ENCODE data around the gene AHRR.
"Not testable (repeated sequence)": the region's sequence is repeated elsewhere in the genome, so short reads cannot be mapped to it uniquely, and the experiment has no call there.

AHRR gene

GRCh38 chr5:459562-460272, 138.2 kb downstream of the AHRR start:
- no peak for DNase-seq (ENCODE audit: low spot score)

DNA sequence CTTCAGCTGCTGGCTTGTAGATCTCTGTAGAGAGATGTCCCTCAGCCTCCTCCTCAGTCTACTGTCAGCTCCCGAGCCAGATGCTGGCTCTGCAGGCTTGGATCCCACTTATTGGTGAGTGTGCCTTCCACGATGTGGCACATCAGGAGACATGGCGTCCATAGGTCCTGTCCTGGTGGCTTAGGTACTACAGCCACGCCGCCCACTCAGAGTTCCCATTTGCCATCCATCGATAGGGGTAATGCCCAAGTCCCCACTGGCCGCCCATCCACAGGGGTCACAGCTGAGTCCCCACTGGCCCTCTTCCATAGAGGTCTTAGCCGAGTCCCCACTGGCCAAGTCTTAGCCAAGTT, 138.7 kb downstream of the AHRR start:
- DNase-seq (ENCODE audit: low spot score): no peak

DNA sequence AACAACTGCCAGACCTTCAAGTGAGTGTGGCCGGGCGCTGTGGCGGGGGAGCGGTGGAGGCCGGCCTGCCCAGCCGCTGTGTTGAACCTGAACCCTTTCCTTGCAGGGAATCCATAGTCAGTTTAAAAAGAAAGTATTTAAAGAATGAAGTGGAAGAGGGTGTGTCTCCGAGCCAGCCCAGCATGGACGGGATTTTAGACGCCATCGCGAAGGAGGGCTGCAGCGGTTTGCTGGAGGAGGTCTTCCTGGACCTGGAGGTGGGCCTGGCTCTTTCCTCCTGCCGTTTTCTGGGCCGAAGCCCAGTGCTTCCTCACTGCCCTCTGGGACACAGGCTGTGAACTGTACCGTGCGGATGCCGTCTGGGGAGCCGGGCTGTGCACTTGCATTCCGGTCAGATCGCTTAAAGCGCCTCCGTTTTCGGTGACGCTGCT, 140.6 kb downstream of the AHRR start:
- no peak for DNase-seq (ENCODE audit: low spot score)

GRCh38 chr5:463301-463700, 141.8 kb downstream of the AHRR start:
- DNase-seq (ENCODE audit: low spot score): no peak

GRCh38 chr5:463952-464351, 142.4 kb downstream of the AHRR start:
- no peak for DNase-seq (ENCODE audit: low spot score)

- DNase-seq (ENCODE audit: low spot score): no peak
Observed at GRCh38 chr5:464446-464842, 142.9 kb downstream of the AHRR start.

GRCh38 chr5:464843-465590, 143.5 kb downstream of the AHRR start:
- no peak for DNase-seq (ENCODE audit: low spot score)

- DNase-seq (ENCODE audit: low spot score): no peak
Observed at GRCh38 chr5:465591-466403, 144.3 kb downstream of the AHRR start.

GRCh38 chr5:466661-467310, 145.3 kb downstream of the AHRR start:
- no peak for DNase-seq (ENCODE audit: low spot score)

- DNase-seq (ENCODE audit: low spot score): no peak
Observed at GRCh38 chr5:468401-468800, 146.9 kb downstream of the AHRR start.

- DNase-seq (ENCODE audit: low spot score): no peak
Observed at GRCh38 chr5:469752-470483, 148.4 kb downstream of the AHRR start.

DNA sequence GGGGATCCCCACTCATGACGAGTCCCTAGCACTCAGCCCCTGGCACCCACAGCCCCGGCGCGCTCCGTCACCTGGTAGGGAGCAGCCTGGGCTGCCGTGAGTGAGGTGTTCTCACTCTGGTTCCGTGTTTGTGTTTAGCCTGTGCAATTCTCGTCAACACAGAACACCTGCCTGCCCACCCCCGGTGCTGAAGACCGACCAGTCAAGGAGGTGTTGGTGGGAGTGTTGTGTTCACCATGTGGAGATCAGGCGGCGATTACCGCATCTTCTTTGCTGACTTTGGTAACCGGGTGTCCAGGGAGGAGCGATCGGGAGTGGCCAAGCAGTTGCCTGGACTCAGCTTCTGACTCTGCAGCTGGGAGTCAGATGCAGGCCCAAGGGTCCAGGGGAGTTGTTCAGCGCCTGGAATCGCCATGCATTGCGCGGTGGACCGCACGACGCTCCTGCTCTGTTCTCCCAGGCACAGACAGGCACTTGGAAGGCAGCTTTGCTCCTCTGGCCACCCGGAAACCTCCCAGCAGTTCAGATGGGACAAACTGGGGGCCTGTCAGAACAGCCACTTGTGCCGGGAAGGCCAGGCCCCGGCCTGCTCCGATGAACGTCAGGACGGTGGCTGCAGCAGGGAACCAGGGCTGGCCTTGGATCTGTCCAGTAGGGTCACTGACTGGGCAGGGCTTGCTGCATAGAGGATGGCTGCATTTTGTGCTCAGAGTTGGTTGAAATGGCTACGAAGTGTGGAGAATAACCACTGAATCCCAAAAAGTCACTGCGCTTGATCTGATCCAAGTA, 149.6 kb downstream of the AHRR start:
- no peak for DNase-seq (ENCODE audit: low spot score)

DNA sequence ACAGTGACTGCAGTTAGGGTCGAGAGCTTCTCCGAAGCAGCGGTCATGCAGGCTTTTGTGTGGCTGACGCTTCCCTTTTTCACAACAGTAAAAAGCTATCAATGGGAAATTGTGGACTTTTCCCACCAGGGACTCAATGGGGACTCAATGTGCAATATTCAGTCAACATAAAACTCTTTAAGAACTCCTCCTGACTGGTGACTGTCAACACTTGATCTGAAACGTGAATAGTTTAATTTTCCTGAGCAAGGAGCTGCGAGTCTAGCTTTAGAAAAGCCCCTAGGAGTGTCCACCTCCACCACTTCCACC, 150.2 kb downstream of the AHRR start:
- no peak for DNase-seq (ENCODE audit: low spot score)

DNA sequence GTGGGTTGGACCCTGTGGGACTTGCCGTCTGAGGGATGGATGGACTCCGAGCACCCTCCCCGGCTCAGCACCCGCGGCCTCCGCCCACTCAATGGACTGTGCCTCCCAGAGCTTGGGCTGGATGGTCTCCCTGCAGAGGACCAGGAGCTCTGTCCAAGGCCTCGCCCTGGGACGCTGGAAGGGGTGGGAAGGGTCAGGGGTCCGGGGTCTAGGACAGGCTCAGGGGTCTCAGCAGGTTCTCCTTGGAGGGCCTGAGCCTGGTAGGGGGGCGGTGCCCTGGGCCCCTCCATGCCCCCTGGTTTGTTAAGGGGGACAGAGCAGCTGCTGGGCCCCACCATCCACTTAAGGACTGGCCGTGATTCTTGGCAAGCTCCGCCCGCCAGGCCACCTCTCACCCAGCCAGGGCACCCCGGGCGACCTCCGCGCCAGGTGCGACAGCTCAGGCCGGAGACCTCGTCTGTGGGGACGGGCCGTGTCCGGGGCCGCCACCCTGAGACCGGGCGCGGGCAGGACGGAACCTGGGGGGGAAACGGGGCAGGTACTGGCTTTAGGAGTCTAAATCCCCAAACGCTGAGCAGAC, 150.7 kb downstream of the AHRR start:
- DNase-seq (ENCODE audit: low spot score): peak; percentile 12

GRCh38 chr5:472656-473550, 151.4 kb downstream of the AHRR start:
- peak; percentile 89 for DNase-seq (ENCODE audit: low spot score)

DNA sequence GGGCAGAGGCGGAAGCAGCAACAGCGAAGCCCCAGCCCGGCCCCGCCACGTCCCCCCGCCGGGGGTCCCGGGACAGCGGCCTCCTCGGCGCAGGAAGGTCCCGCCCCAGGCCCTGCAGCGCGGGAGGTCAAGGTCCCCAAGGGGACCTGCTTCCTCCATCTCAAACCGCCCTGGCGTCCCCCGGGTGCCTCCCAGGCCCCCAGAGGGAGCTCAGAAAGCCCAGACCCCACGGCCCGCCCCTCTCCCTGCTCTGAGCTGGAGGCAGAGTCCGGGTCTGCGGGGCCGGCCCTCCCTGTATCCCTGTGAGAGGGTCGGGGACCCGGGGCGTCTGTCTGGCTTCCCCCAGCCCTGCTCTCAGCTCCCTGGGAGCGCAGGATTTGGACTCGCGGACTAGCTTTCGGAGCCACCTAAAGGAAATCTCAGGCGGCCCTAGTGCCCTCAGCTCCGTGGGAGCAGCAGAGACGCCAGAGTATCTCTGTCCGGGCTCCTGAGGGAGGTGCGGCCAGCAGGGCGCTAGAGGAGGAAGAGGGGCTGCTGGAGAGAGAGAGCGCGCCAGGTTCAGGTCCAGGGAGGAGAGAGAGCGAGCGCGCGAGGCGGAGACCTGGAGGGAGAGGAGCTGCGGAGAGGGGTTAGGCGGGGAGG, 152.2 kb downstream of the AHRR start:
- no peak for DNase-seq (ENCODE audit: low spot score)

DNA sequence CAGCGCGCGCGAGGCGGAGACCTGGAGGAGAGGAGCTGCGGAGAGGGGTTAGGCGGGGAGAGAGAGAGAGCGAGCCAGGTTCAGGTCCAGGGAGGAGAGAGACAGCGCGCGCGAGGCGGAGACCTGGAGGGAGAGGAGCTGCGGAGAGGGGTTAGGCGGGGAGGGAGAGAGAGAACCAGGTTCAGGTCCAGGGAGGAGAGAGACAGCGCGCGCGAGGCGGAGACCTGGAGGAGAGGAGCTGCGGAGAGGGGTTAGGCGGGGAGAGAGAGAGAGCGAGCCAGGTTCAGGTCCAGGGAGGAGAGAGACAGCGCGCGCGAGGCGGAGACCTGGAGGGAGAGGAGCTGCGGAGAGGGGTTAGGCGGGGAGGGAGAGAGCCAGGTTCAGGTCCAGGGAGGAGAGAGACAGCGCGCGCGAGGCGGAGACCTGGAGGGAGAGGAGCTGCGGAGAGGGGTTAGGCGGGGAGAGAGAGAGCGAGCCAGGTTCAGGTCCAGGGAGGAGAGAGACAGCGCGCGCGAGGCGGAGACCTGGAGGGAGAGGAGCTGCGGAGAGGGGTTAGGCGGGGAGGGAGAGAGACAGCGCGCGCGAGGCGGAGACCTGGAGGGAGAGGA, 152.8 kb downstream of the AHRR start:
- not testable (repeated sequence) for DNase-seq (ENCODE audit: low spot score)

GRCh38 chr5:474840-475661, 153.5 kb downstream of the AHRR start:
- no peak for DNase-seq (ENCODE audit: low spot score)
